H1 (cell line): ENCODE measurements around the gene EPHA4. TPM values are rescaled to one million over a fixed set of nuclear protein-coding genes. Genes with fewer than 3 reads are reported as not detected.

Source experiments
- E2F6 ChIP-seq: IDR thresholded peaks from 2 replicates; pipeline ENCODE4 v1.6.1; 2012; ENCODE audit warnings: inconsistent platforms
- EP300 ChIP-seq, 2 experiments: IDR thresholded peaks; 1 replicate in 1 of 2; 2 replicates in 1 of 2; pipeline ENCODE4 v1.6.1; 2011 to 2012; ENCODE audit warnings: low read depth in 2 of 2, low read length in 2 of 2, mild to moderate bottlenecking in 2 of 2, borderline replicate concordance in 1 of 2, inconsistent platforms in 1 of 2, moderate library complexity in 1 of 2
- EZH2 ChIP-seq: fragments of 200-600 bp; sonication (generic); IDR thresholded peaks from 2 replicates; pipeline ENCODE4 v1.7.1; 2012; ENCODE audit warnings: low read depth, mild to moderate bottlenecking, moderate library complexity, low read length, inconsistent platforms; ENCODE audit not compliant: severe bottlenecking
- HDAC6 ChIP-seq: IDR thresholded peaks from one replicate; pipeline ENCODE4 v1.7.1; 2012; ENCODE audit warnings: low read depth, mild to moderate bottlenecking, inconsistent platforms, low read length, moderate library complexity
- NANOG ChIP-seq: IDR thresholded peaks from 2 replicates; pipeline ENCODE4 v1.6.1; 2011; ENCODE audit warnings: low read length, low read depth, mild to moderate bottlenecking, inconsistent platforms; ENCODE audit not compliant: insufficient read depth, poor library complexity, severe bottlenecking
- POLR2A ChIP-seq, 2 experiments: IDR thresholded peaks; 1 replicate in 1 of 2; 2 replicates in 1 of 2; pipeline ENCODE4 v1.6.1; 2011; ENCODE audit warnings: low read depth in 2 of 2, low read length in 2 of 2, mild to moderate bottlenecking in 2 of 2; ENCODE audit errors: control extremely low read depth in 1 of 2
- POLR2AphosphoS5 ChIP-seq: IDR thresholded peaks from 2 replicates; pipeline ENCODE4 v1.6.1; 2011; ENCODE audit warnings: low read depth, low read length
- SP1 ChIP-seq: IDR thresholded peaks from 2 replicates; pipeline ENCODE4 v1.6.1; 2011; ENCODE audit warnings: low read depth, low read length
- SP4 ChIP-seq: IDR thresholded peaks from 2 replicates; pipeline ENCODE4 v1.6.1; 2012; ENCODE audit warnings: low read length, inconsistent platforms
- USF2 ChIP-seq: IDR thresholded peaks from 2 replicates; pipeline ENCODE4 v1.6.1; 2011; ENCODE audit warnings: low read length, improper control_type of control experiment
- polyA plus RNA-seq, 7 experiments: library from polyadenylated mRNA; depleted of rRNA in 3 of 7; stranded (reverse) in 5 of 7; unstranded in 2 of 7; fragments of >200 nt in 5 of 7; fragments of 200-250 nt in 2 of 7; gene quantifications; 1 replicate in 5 of 7; 2 replicates in 1 of 7; 4 replicates in 1 of 7; pipeline versions ENCODE4 v1.2.1 to v1.2.3, GENCODE V29; 2011 to 2013; ENCODE audit warnings: missing spikeins in 2 of 7, mixed read lengths in 2 of 7
- total RNA-seq: library from RNA; stranded (reverse); fragmentation: NEBNext Ultra II Directional; extraction: Animal tissue kit (Norgen Biotek cat#: 25700); gene quantifications from 2 replicates; pipeline ENCODE4 v1.2.1, GENCODE V29; 2021

Gene EPHA4
- total and polyA plus RNA-seq, 2 of the 8 experiments (the other 6 are each of a cell fraction or from before 2014, with no cell fraction given): 4.3 to 5.7 TPM

GRCh38 chr2:221454459-221455105 is 117.5 kb downstream of the EPHA4 start (continued):
- TF ChIP-seq USF2 (no peak), POLR2AphosphoS5 (no peak), NANOG (no peak), HDAC6 (no peak), POLR2A (IDR thresholded peaks at IDR 0.05; ENCODE audit: control extremely low read depth in 1 of 2, low read depth in 2 of 2, low read length in 2 of 2) (no peak), SP1 (no peak), EP300 (IDR thresholded peaks at IDR 0.05; ENCODE audit: borderline replicate concordance in 1 of 2, low read depth in 2 of 2, low read length in 2 of 2) (no peak), SP4 (no peak), EZH2 (no peak), E2F6 (no peak)
- TF ChIP-seq, all 59 proteins: peak for 0
